GM12865 (cell line): Measurements from ENCODE around the gene SLC29A3.

Experiments
- DNase-seq: peaks from one replicate; pipeline ENCODE4 v3.0.0; 2010; ENCODE audit warnings: low read depth
- H3K4me3 ChIP-seq: 2 replicates; pipeline ENCODE4 v1.5.1; 2011; ENCODE audit warnings: mild to moderate bottlenecking, low read depth, low read length, control low read depth
- CTCF ChIP-seq: IDR thresholded peaks from 2 replicates; pipeline ENCODE4 v1.5.1; 2011; ENCODE audit warnings: low read length, control low read depth, low read depth, inconsistent platforms; ENCODE audit not compliant: insufficient read depth; ENCODE audit errors: missing control alignments

SLC29A3 gene

GRCh38 chr10:71280216-71280615 is 38.8 kb upstream of the SLC29A3 start:
- no peak for TF ChIP-seq CTCF

GRCh38 chr10:71280825-71281224 is 38.2 kb upstream of the SLC29A3 start:
- H3K4me3 ChIP-seq, result no peak overlapping the region
- no peak for DNase-seq
- TF ChIP-seq CTCF, result no peak

More at GRCh38 chr10:71280216-71280615, 38.8 kb upstream of the SLC29A3 start:
- no peak for DNase-seq
- no peak overlapping the region for H3K4me3 ChIP-seq

GRCh38 chr10:71281646-71282322 is 37.3 kb upstream of the SLC29A3 start:
- DNase-seq, result no peak
- no peak for TF ChIP-seq CTCF
- no peak overlapping the region for H3K4me3 ChIP-seq

- H3K4me3 ChIP-seq, result no peak overlapping the region
- no peak for TF ChIP-seq CTCF
- DNase-seq, result no peak
Observed at GRCh38 chr10:71282323-71282680, 36.8 kb upstream of the SLC29A3 start.

GRCh38 chr10:71283410-71283809 is 35.6 kb upstream of the SLC29A3 start:
- no peak for DNase-seq
- no peak for TF ChIP-seq CTCF
- no peak overlapping the region for H3K4me3 ChIP-seq

GRCh38 chr10:71283876-71284275 is 35.2 kb upstream of the SLC29A3 start:
- TF ChIP-seq CTCF, result no peak
- H3K4me3 ChIP-seq, result no peak overlapping the region
- no peak for DNase-seq

- no peak for TF ChIP-seq CTCF
- no peak overlapping the region for H3K4me3 ChIP-seq
- DNase-seq, result no peak
Observed at GRCh38 chr10:71284544-71285179, 34.4 kb upstream of the SLC29A3 start.
